Testis (tissue), 3 donors: ENCODE results near the gene SLC38A1. TPM values are rescaled to one million over a fixed set of nuclear protein-coding genes. Genes with fewer than 3 reads are reported as not detected.
"Not testable (repeated sequence)": the region's sequence is repeated elsewhere in the genome, so short reads cannot be mapped to it uniquely, and the experiment has no call there.

ENCODE experiments used
- DNase-seq: peaks from one replicate; pipeline ENCODE4 v3.0.0-alpha.2; 2019
- H3K27ac ChIP-seq, 2 donors: fragments of 200-600 bp; sonication (generic); one replicate each; pipeline ENCODE4 v1.5.1; 2019
- H3K27me3 ChIP-seq: fragments of 200-600 bp; sonication (generic); one replicate; pipeline ENCODE4 v1.5.1; 2019
- H3K36me3 ChIP-seq: fragments of 200-600 bp; sonication (generic); one replicate; pipeline ENCODE4 v1.5.1; 2017; ENCODE audit warnings: low read depth; ENCODE audit errors: missing control alignments
- H3K4me1 ChIP-seq: fragments of 200-600 bp; sonication (generic); one replicate; pipeline ENCODE4 v1.5.1; 2019
- H3K4me3 ChIP-seq, 2 donors: fragments of 200-600 bp; sonication (generic); one replicate each; pipeline ENCODE4 v1.5.1; 2017 to 2019
- H3K9me3 ChIP-seq: fragments of 200-600 bp; sonication (generic); one replicate; pipeline ENCODE4 v1.5.1; 2017
- POLR2A ChIP-seq: fragments of 450-650 bp; IDR thresholded peaks from one replicate; pipeline ENCODE4 v1.6.1; 2017; ENCODE audit warnings: antibody characterized with exemption, mild to moderate bottlenecking, moderate library complexity
- WGBS, 2 donors: methylation state at CpG; one replicate each; pipeline ENCODE4 v1.1.5; 2018; 5-methylcytosine and 5-hydroxymethylcytosine counted together
- intact Hi-C: fragments of 100-400 bp; cut with DNase I; formaldehyde crosslinking; loops from one replicate; pipeline ENCODE4 v1.15.1; 2023; ENCODE audit warnings: low total_unique reads
- polyA plus RNA-seq: library from polyadenylated mRNA; stranded (reverse); fragments of 350-450 nt; fragmentation: Illumina TruSeq; extraction: RNeasy Lipid Tissue Mini Kit (QIAGEN cat#74804); gene quantifications from one replicate; pipeline ENCODE4 v1.2.3, GENCODE V29; 2014; ENCODE audit warnings: low read depth, low replicate concordance; ENCODE audit not compliant: insufficient read depth
- total RNA-seq, 2 donors: library from RNA; depleted of rRNA; stranded (reverse); fragments of >200 nt; gene quantifications; one replicate each; pipeline ENCODE4 v1.2.3, GENCODE V29; 2016
- TF ChIP-seq, protein P1 (sequence below), 3 experiments: fragments of 450-650 bp in 2 of 3; fragments of 200-600 bp in 1 of 3; sonication (generic) in 1 of 3; IDR thresholded peaks; one replicate each; pipeline ENCODE4 v1.5.1; 2016 to 2019; ENCODE audit warnings: antibody characterized with exemption in 3 of 3, mild to moderate bottlenecking in 2 of 3, moderate library complexity in 1 of 3

The SLC38A1 gene
- total and polyA plus RNA-seq, 3 donors from 2014 or later = 1.6 to 8.7 (median 4.0) TPM

DNA sequence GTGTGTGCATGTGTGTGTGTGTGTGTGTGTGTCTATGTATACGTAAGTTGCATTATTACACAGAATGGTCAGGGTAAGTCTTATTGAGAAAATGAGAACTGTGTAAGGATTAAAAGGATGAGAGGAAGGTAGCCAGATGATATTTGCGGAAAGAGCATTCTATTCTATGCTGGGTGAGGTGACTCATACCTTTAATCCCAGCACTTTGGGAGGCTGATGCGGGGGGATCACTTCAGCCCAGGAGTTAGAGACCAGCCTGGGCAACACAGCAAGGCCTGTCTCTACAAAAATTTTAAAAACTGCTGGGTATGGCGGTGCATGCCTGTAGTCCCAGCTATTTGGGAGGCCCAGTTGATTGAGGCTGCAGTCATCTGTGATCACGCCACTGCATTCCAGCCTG lies 103.7 kb downstream of the SLC38A1 start:
- WGBS, 2 donors = 98% methylated on average over 5 of the region's 5 CpGs
- no peak for TF ChIP-seq POLR2A
- TF ChIP-seq, protein P1, sequence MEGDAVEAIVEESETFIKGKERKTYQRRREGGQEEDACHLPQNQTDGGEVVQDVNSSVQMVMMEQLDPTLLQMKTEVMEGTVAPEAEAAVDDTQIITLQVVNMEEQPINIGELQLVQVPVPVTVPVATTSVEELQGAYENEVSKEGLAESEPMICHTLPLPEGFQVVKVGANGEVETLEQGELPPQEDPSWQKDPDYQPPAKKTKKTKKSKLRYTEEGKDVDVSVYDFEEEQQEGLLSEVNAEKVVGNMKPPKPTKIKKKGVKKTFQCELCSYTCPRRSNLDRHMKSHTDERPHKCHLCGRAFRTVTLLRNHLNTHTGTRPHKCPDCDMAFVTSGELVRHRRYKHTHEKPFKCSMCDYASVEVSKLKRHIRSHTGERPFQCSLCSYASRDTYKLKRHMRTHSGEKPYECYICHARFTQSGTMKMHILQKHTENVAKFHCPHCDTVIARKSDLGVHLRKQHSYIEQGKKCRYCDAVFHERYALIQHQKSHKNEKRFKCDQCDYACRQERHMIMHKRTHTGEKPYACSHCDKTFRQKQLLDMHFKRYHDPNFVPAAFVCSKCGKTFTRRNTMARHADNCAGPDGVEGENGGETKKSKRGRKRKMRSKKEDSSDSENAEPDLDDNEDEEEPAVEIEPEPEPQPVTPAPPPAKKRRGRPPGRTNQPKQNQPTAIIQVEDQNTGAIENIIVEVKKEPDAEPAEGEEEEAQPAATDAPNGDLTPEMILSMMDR (IDR thresholded peaks at IDR 0.05) = no peak
- peaks cover 5% of the 10 kb centered on the region for H3K4me1 ChIP-seq
- H3K36me3 ChIP-seq = no peaks in the 10 kb centered on the region
- no peaks in the 10 kb centered on the region for H3K27me3 ChIP-seq
- no peak overlapping the region for H3K27ac ChIP-seq
- no peak overlapping the region for H3K4me3 ChIP-seq
- DNase-seq = no peak
- no peaks in the 10 kb centered on the region for H3K9me3 ChIP-seq
- intact Hi-C loops = no loop called here

DNA sequence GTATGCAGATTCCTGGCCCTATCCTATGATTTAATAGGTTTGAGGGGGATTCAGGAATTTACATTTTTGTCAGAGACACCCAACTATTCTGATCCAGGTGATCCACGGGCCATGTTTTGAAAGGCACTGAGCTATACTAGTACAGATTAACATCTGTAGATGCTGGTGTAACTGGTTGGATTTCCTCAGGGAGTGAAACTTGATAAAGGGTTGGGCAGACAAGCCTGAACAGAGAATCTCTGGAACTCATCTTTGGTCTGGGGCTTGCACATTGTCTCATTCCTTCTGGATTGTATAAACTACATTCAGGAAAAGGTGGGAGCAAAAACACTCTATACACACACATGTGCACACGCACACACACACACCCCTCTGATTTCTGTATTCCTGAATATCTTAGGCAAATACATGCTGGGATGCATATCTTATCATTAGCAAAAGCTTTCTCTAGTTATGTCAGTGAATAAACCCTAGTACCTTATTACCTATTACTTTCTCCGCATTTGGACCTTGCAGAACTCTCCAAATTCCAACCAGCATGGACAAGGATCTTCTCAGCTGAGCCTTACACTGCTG lies 104.6 kb downstream of the SLC38A1 start:
- WGBS, 2 donors = 60 to 78% methylated on average over 3 of the region's 3 CpGs
- peaks cover 9% of the 10 kb centered on the region for H3K4me1 ChIP-seq
- intact Hi-C loops = no loop called here
- H3K9me3 ChIP-seq = no peaks in the 10 kb centered on the region
- no peaks in the 10 kb centered on the region for H3K27me3 ChIP-seq
- no peak for TF ChIP-seq POLR2A
- TF ChIP-seq, protein P1 (IDR thresholded peaks at IDR 0.05) = no peak
- H3K4me3 ChIP-seq = no peak overlapping the region
- no peaks in the 10 kb centered on the region for H3K36me3 ChIP-seq
- no peak for DNase-seq
- H3K27ac ChIP-seq = no peak overlapping the region

DNA sequence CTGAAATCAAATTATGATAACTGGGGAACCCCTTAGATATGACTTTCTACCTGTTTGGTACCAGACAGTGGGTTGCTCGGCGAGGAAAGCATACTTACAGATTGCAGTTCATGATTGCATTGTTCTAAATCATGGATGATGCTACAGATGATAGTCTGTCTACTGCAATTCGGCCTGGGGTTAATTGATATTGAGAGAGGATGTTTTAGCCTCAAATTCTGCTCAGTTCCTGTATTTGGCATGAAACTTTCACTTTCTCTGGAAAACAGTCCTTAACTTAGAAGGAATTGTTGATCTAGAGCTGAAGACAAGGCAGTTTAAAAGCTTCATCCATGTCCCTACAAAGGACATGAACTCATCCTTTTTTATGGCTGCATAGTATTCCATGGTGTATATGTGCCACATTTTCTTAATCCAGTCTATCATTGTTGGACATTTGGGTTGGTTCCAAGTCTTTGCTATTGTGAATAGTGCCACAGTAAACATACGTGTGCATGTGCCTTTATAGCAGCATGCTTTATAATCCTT lies 106.2 kb downstream of the SLC38A1 start:
- H3K27ac ChIP-seq, H3K9me3 ChIP-seq, H3K4me1 ChIP-seq, intact Hi-C loops, H3K36me3 ChIP-seq, H3K4me3 ChIP-seq, H3K27me3 ChIP-seq, DNase-seq: not testable (repeated sequence)
- 89 to 92% methylated on average over 3 to 4 of the region's 4 CpGs for WGBS, 2 donors

DNA sequence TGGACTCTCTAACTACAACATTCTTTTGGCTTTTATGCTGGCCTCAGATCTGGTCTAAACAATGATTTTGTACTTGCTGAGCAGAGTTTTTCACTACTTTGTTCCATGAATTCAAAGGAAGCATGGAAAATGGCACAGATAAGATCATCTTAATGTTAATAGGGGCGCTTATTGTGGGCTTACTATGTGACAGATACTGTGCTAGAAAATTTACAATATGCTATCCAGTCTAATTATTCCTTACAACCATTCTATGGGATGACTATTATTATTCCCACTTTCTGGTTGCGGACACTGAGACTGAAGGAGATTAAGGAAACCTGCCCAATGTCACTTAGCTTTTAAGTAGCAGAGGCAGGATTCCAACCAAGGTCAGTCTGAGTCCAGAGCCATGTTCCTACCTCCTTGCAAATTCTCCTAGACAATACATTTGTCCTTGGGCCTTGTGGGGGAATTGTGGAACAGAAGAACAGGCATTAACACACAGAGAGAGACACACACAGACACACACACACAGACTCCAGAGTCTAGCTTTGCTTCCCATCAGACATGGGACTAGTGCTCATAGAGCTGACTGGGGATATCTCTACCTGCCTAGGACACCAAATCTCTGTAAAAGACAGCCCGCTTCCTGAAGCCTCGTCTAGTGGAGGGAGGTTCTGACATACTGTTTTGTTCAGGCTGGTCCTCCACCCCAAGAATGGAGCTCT lies 107.7 kb downstream of the SLC38A1 start:
- peaks cover 9% of the 10 kb centered on the region for H3K4me1 ChIP-seq
- H3K36me3 ChIP-seq = no peaks in the 10 kb centered on the region
- no peak for TF ChIP-seq POLR2A
- DNase-seq = no peak
- WGBS, 2 donors = 86 to 87% methylated on average over 4 of the region's 4 CpGs
- no peaks in the 10 kb centered on the region for H3K9me3 ChIP-seq
- no peaks in the 10 kb centered on the region for H3K27me3 ChIP-seq
- H3K27ac ChIP-seq = no peak overlapping the region
- intact Hi-C loops = no loop called here
- no peak overlapping the region for H3K4me3 ChIP-seq

DNA sequence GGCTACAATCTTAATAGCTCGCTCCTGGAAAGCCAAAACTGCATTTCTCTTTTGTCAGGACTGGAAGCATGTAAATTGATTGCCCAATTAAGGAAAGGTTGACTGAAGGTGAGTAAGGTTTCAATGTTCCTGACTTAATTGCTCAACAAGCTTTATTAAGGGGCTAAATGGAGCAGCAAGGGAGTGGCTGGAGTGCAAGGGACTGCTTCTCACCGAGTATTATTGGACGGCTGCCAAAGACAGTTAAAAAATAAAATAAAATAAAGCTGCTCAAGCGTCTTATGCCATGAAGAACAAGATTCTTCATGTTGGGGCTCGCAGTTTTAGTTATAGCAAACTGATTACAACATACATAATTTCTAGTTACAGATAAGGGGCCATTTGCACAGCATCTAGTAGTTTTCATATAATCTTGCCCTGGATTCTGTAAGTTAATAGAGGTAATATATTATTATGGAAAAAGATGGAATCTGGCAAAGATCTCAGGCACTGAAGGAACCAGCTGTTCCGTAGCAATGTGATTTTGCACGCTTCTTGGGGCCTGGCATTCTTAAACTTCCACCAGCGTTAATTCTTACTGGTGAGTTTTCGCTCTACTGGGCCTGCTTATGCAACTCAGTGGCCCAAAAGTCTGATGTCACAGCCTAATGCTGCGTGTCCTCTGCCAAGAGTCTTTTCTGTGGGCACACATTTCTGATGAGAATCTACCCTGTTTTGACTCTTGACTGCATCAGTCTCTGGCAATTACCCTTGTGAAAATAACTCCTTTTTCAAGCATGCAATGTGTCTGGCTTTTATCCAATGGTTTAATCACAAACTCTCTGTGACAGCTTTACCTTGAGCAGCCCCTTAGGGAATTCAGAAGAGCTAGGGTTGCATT lies 108.5 kb downstream of the SLC38A1 start:
- H3K4me1 ChIP-seq = peaks cover 9% of the 10 kb centered on the region
- 40 to 41% methylated on average over 10 of the region's 10 CpGs for WGBS, 2 donors

More for the DNA sequence above, 108.5 kb downstream of the SLC38A1 start:
- intact Hi-C loops = no loop called here
- Histone ChIP-seq H3K27me3 (no peaks in the 10 kb centered on the region), H3K4me3 (no peak overlapping the region), H3K9me3 (no peaks in the 10 kb centered on the region), H3K36me3 (no peaks in the 10 kb centered on the region), H3K27ac (no peak overlapping the region)
- DNase-seq = peak; percentile 20
- TF ChIP-seq, protein P1 (IDR thresholded peaks at IDR 0.05) = no peak
- TF ChIP-seq POLR2A = no peak
